ENCODE measurements around the gene VIM.

VIM gene

DNA sequence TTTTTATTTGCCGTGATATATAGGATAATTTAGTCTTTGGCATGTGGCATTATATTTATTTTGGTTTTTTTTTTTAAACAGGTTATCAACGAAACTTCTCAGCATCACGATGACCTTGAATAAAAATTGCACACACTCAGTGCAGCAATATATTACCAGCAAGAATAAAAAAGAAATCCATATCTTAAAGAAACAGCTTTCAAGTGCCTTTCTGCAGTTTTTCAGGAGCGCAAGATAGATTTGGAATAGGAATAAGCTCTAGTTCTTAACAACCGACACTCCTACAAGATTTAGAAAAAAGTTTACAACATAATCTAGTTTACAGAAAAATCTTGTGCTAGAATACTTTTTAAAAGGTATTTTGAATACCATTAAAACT is 9.1 kb downstream of the VIM start:
- Histone ChIP-seq H3F3A (ENCODE audit: insufficient read depth, low read length) (no peaks in the 10 kb centered on the region), H3K79me2 (ENCODE audit: insufficient read depth, low read length) (no peaks in the 10 kb centered on the region), H3K4me3 (ENCODE audit: low read depth, low read length, poor library complexity, severe bottlenecking) (no peak overlapping the region), H3K9me2 (ENCODE audit: low read depth, low read length) (no peaks in the 10 kb centered on the region), H3K27me3 (ENCODE audit: insufficient read depth, low read length) (no peaks in the 10 kb centered on the region), H3K27ac (ENCODE audit: low read depth, low read length, poor library complexity, severe bottlenecking) (no peak overlapping the region), H3K4me2 (ENCODE audit: low read length) (no peak overlapping the region), H3K9me3 (ENCODE audit: low read length) (no peaks in the 10 kb centered on the region), H3K36me3 (ENCODE audit: insufficient read depth, low read length) (no peaks in the 10 kb centered on the region), H4K20me1 (ENCODE audit: insufficient read depth, low read length) (no peaks in the 10 kb centered on the region), H3K4me1 (ENCODE audit: insufficient read depth, low read length, severe bottlenecking) (no peaks in the 10 kb centered on the region), H3K9ac (ENCODE audit: low read length) (no peak overlapping the region), H2AFZ (ENCODE audit: low read length) (no peak overlapping the region)
- TF ChIP-seq, protein P1, sequence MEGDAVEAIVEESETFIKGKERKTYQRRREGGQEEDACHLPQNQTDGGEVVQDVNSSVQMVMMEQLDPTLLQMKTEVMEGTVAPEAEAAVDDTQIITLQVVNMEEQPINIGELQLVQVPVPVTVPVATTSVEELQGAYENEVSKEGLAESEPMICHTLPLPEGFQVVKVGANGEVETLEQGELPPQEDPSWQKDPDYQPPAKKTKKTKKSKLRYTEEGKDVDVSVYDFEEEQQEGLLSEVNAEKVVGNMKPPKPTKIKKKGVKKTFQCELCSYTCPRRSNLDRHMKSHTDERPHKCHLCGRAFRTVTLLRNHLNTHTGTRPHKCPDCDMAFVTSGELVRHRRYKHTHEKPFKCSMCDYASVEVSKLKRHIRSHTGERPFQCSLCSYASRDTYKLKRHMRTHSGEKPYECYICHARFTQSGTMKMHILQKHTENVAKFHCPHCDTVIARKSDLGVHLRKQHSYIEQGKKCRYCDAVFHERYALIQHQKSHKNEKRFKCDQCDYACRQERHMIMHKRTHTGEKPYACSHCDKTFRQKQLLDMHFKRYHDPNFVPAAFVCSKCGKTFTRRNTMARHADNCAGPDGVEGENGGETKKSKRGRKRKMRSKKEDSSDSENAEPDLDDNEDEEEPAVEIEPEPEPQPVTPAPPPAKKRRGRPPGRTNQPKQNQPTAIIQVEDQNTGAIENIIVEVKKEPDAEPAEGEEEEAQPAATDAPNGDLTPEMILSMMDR (IDR thresholded peaks at IDR 0.05; ENCODE audit: low read length): no peak
- no peak for TF ChIP-seq EZH2 (IDR thresholded peaks at IDR 0.05; ENCODE audit: borderline replicate concordance, low read length)

DNA sequence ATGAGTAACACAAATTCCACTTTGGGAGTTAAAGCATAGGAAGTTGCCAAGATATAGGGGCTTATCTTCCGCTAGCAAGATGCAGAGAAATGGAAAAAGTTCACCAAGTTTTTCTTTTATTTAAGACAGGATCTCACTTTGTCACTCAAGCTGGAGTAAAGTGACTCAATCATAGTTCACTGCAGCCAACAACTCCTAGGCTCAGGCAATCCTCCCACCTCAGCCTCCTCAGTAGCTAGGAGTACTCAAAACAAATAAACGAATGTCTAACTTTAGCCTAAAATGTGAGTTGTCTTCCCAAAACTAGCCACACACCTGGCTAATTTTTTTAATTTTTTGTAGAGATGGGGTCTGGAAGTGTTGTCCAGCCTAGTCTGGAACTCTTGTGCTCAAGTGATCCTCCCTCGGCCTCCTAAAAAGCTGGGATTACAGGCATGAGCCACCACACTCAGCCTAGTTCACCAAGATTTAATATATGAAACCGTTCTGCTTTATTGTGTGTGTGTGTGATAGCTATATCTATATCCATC is 9.9 kb downstream of the VIM start:
- no peaks in the 10 kb centered on the region for H3F3A ChIP-seq (ENCODE audit: insufficient read depth, low read length)
- H3K9me3 ChIP-seq (ENCODE audit: low read length): no peaks in the 10 kb centered on the region
- no peak for TF ChIP-seq EZH2 (IDR thresholded peaks at IDR 0.05; ENCODE audit: borderline replicate concordance, low read length)
- TF ChIP-seq, protein P1 (IDR thresholded peaks at IDR 0.05; ENCODE audit: low read length): no peak
- H3K4me3 ChIP-seq (ENCODE audit: low read depth, low read length, poor library complexity, severe bottlenecking): no peak overlapping the region
- no peaks in the 10 kb centered on the region for H3K9me2 ChIP-seq (ENCODE audit: low read depth, low read length)
- no peaks in the 10 kb centered on the region for H3K4me1 ChIP-seq (ENCODE audit: insufficient read depth, low read length, severe bottlenecking)
- no peak overlapping the region for H3K27ac ChIP-seq (ENCODE audit: low read depth, low read length, poor library complexity, severe bottlenecking)
- H3K79me2 ChIP-seq (ENCODE audit: insufficient read depth, low read length): no peaks in the 10 kb centered on the region
- no peak overlapping the region for H3K9ac ChIP-seq (ENCODE audit: low read length)
- H3K36me3 ChIP-seq (ENCODE audit: insufficient read depth, low read length): no peaks in the 10 kb centered on the region
- H3K4me2 ChIP-seq (ENCODE audit: low read length): no peak overlapping the region
- no peaks in the 10 kb centered on the region for H4K20me1 ChIP-seq (ENCODE audit: insufficient read depth, low read length)
- no peak overlapping the region for H2AFZ ChIP-seq (ENCODE audit: low read length)
- H3K27me3 ChIP-seq (ENCODE audit: insufficient read depth, low read length): no peaks in the 10 kb centered on the region

DNA sequence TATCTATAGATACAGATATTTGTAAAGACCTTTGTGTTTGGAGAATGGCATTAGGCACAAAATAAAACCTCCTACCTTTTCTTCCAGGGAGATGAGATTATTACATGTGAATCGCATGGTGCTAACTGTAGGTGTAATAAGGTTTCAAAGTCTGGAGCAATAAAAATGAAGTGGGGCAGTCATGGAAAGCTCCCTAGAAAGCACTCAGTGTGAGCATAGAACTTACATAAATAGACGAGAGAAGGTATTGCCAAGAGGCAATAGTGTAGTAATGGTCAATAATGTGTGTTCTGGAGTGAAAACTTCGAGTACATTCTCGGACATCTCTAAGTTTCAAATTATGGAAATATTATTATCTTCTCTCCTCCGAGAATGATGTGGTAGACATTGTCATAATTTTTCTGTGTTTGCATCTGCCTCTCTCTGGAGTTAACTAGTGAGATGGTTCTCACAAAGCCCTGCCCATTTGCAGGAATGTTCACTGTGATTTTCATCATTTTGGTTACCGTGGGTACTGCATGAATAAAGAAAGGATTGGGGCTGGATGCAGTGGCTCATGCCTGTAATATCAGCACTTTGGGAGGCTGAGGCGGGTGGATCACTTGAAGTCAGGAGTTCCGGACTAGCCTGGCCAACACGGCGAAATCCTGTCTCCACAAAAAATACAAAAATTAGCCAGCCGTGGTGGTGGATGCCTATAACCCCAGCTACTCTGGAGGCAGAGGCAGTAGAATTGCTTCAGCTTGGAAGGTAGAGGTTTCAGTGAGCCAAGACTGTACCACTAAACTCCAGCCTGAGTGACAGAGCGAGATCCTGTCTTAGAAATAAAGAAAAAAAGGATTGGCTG is 10.6 kb downstream of the VIM start:
- Histone ChIP-seq H3F3A (ENCODE audit: insufficient read depth, low read length) (no peaks in the 10 kb centered on the region), H3K4me1 (ENCODE audit: insufficient read depth, low read length, severe bottlenecking) (no peaks in the 10 kb centered on the region), H3K9me3 (ENCODE audit: low read length) (no peaks in the 10 kb centered on the region), H3K27ac (ENCODE audit: low read depth, low read length, poor library complexity, severe bottlenecking) (no peak overlapping the region), H3K4me2 (ENCODE audit: low read length) (no peak overlapping the region), H2AFZ (ENCODE audit: low read length) (no peak overlapping the region), H3K27me3 (ENCODE audit: insufficient read depth, low read length) (no peaks in the 10 kb centered on the region), H3K79me2 (ENCODE audit: insufficient read depth, low read length) (no peaks in the 10 kb centered on the region), H4K20me1 (ENCODE audit: insufficient read depth, low read length) (no peaks in the 10 kb centered on the region), H3K9ac (ENCODE audit: low read length) (no peak overlapping the region), H3K4me3 (ENCODE audit: low read depth, low read length, poor library complexity, severe bottlenecking) (no peak overlapping the region), H3K36me3 (ENCODE audit: insufficient read depth, low read length) (no peaks in the 10 kb centered on the region), H3K9me2 (ENCODE audit: low read depth, low read length) (no peaks in the 10 kb centered on the region)
- no peak for TF ChIP-seq EZH2 (IDR thresholded peaks at IDR 0.05; ENCODE audit: borderline replicate concordance, low read length)
- TF ChIP-seq, protein P1 (IDR thresholded peaks at IDR 0.05; ENCODE audit: low read length): no peak
